HepG2 (cell line): ENCODE results near the gene CALR. TPM values are rescaled to one million over a fixed set of nuclear protein-coding genes. Genes with fewer than 3 reads are reported as not detected.
A peak's percentile ranks its signal among the peaks of the same experiment; 100 is the strongest.

ENCODE experiments used
- ADNP ChIP-seq: sonication (generic); formaldehyde crosslinking; IDR thresholded peaks from 2 replicates; pipeline ENCODE4 v1.4.0; 2020; ENCODE audit warnings: missing genetic modification reagents
- GTF2F1 ChIP-seq: fragments of 150-350 bp; IDR thresholded peaks from 2 replicates; pipeline ENCODE4 v1.6.1; 2014; ENCODE audit warnings: low read length
- MEIS1 ChIP-seq: sonication (generic); formaldehyde crosslinking; IDR thresholded peaks from 2 replicates; pipeline ENCODE4 v1.9.0; 2021; ENCODE audit warnings: mild to moderate bottlenecking, missing genetic modification reagents, moderate library complexity, borderline replicate concordance
- MLLT10 ChIP-seq: sonication (generic); formaldehyde crosslinking; IDR thresholded peaks from 2 replicates; pipeline ENCODE4 v1.4.0; 2020; ENCODE audit warnings: missing genetic modification reagents
- MTF1 ChIP-seq: sonication (generic); formaldehyde crosslinking; IDR thresholded peaks from 2 replicates; pipeline ENCODE4 v1.5.0; 2020; ENCODE audit warnings: missing genetic modification reagents
- MTF2 ChIP-seq: sonication (generic); formaldehyde crosslinking; IDR thresholded peaks from 2 replicates; pipeline ENCODE4 v1.5.0; 2020; ENCODE audit warnings: missing genetic modification reagents, borderline replicate concordance
- NFIB ChIP-seq: sonication (generic); formaldehyde crosslinking; IDR thresholded peaks from 2 replicates; pipeline ENCODE4 v1.9.0; 2021; ENCODE audit warnings: missing genetic modification reagents, mild to moderate bottlenecking, borderline replicate concordance
- PHF20 ChIP-seq: sonication (generic); formaldehyde crosslinking; IDR thresholded peaks from 2 replicates; pipeline ENCODE4 v1.5.0; 2020; ENCODE audit warnings: mild to moderate bottlenecking, missing genetic modification reagents
- PPARG ChIP-seq: conservative IDR thresholded peaks from 2 replicates; pipeline ENCODE4 v1.6.1; 2016; ENCODE audit warnings: missing biosample characterization, missing genetic modification reagents
- RAD21 ChIP-seq: fragments of 450-650 bp; formaldehyde crosslinking; IDR thresholded peaks from 2 replicates; pipeline ENCODE4 v1.5.0; 2020; ENCODE audit warnings: mild to moderate bottlenecking
- REXO4 ChIP-seq: sonication (generic); formaldehyde crosslinking; IDR thresholded peaks from 2 replicates; pipeline ENCODE4 v1.8.0; 2022; ENCODE audit warnings: missing genetic modification reagents, mild to moderate bottlenecking, borderline replicate concordance
- SNAPC2 ChIP-seq: sonication (generic); formaldehyde crosslinking; IDR thresholded peaks from 2 replicates; pipeline ENCODE4 v1.8.1; 2022; ENCODE audit warnings: mild to moderate bottlenecking, missing genetic modification reagents
- SOX5 ChIP-seq: IDR thresholded peaks from 2 replicates; pipeline ENCODE4 v1.6.1; 2016; ENCODE audit warnings: borderline replicate concordance
- ZFP62 ChIP-seq: sonication (generic); formaldehyde crosslinking; IDR thresholded peaks from 2 replicates; pipeline ENCODE4 v1.4.0; 2020; ENCODE audit warnings: missing genetic modification reagents
- ZFY ChIP-seq: sonication (generic); formaldehyde crosslinking; IDR thresholded peaks from 2 replicates; pipeline ENCODE4 v1.4.0; 2020; ENCODE audit warnings: missing genetic modification reagents
- ZMYM2 ChIP-seq: sonication (generic); formaldehyde crosslinking; IDR thresholded peaks from 2 replicates; pipeline ENCODE4 v1.8.0; 2022; ENCODE audit warnings: mild to moderate bottlenecking, missing genetic modification reagents
- ZNF160 ChIP-seq: sonication (generic); formaldehyde crosslinking; IDR thresholded peaks from 2 replicates; pipeline ENCODE4 v1.8.0; 2022; ENCODE audit warnings: mild to moderate bottlenecking, inconsistent platforms, missing genetic modification reagents
- ZNF180 ChIP-seq: sonication (generic); formaldehyde crosslinking; IDR thresholded peaks from 2 replicates; pipeline ENCODE4 v1.4.0; 2020; ENCODE audit warnings: low read depth, missing genetic modification reagents, borderline replicate concordance
- ZNF253 ChIP-seq: sonication (generic); formaldehyde crosslinking; IDR thresholded peaks from 2 replicates; pipeline ENCODE4 v1.8.0; 2022; ENCODE audit warnings: mild to moderate bottlenecking, missing genetic modification reagents, borderline replicate concordance
- ZNF556 ChIP-seq: sonication (generic); formaldehyde crosslinking; IDR thresholded peaks from 2 replicates; pipeline ENCODE4 v1.4.0; 2020; ENCODE audit warnings: mild to moderate bottlenecking, missing genetic modification reagents, borderline replicate concordance
- ZNF615 ChIP-seq: sonication (generic); formaldehyde crosslinking; IDR thresholded peaks from 2 replicates; pipeline ENCODE4 v1.5.0; 2020; ENCODE audit warnings: mild to moderate bottlenecking, missing genetic modification reagents, borderline replicate concordance
- ZNF629 ChIP-seq: sonication (generic); formaldehyde crosslinking; conservative IDR thresholded peaks from 2 replicates; pipeline ENCODE4 v1.5.0; 2020; ENCODE audit warnings: missing genetic modification reagents
- ZNF788 ChIP-seq: sonication (generic); formaldehyde crosslinking; IDR thresholded peaks from 2 replicates; pipeline ENCODE4 v1.5.0; 2020; ENCODE audit warnings: mild to moderate bottlenecking, missing genetic modification reagents, borderline replicate concordance
- ZSCAN20 ChIP-seq: sonication (generic); formaldehyde crosslinking; IDR thresholded peaks from 2 replicates; pipeline ENCODE4 v1.4.0; 2020; ENCODE audit warnings: missing genetic modification reagents, mild to moderate bottlenecking, borderline replicate concordance
- polyA plus RNA-seq, 8 experiments: library from polyadenylated mRNA; depleted of rRNA in 3 of 8; stranded (reverse) in 7 of 8; unstranded in 1 of 8; fragments of >200 nt; fragmentation: Illumina TruSeq in 4 of 8; extraction: Trizol in 4 of 8; gene quantifications; 2 replicates each; pipeline versions ENCODE4 v1.2.1 to v1.2.3, GENCODE V29; 2011 to 2016; ENCODE audit warnings: low read depth in 4 of 8, missing spikeins in 1 of 8, mixed read lengths in 1 of 8; ENCODE audit not compliant: insufficient read depth in 1 of 8
- total RNA-seq, 5 experiments: library from RNA; depleted of rRNA; stranded (reverse); fragments of >200 nt; fragmentation: Illumina TruSeq; extraction: Trizol; gene quantifications; 2 replicates each; pipeline ENCODE4 v1.2.3, GENCODE V29; 2016; ENCODE audit warnings: low read depth in 1 of 5
- TF ChIP-seq, protein P1 (sequence below): sonication (generic); formaldehyde crosslinking; conservative IDR thresholded peaks from 2 replicates; pipeline ENCODE4 v1.4.0; 2020; ENCODE audit warnings: missing genetic modification reagents
- TF ChIP-seq, protein P2 (sequence below), 2 experiments: fragments of 450-650 bp in 1 of 2; sonication (generic) in 1 of 2; formaldehyde crosslinking; IDR thresholded peaks; 2 replicates each; pipeline versions ENCODE4 v1.5.0 to v1.8.0; 2020 to 2022; ENCODE audit warnings: mild to moderate bottlenecking in 1 of 2, missing genetic modification reagents in 1 of 2
- TF ChIP-seq, protein P3 (sequence below): sonication (generic); formaldehyde crosslinking; IDR thresholded peaks from 2 replicates; pipeline ENCODE4 v1.4.0; 2020; ENCODE audit warnings: missing genetic modification reagents

Gene CALR
- total and polyA plus RNA-seq, 2 of the 13 experiments (the other 11 are each of a cell fraction or from before 2014, with no cell fraction given), result 898 to 934 TPM

DNA sequence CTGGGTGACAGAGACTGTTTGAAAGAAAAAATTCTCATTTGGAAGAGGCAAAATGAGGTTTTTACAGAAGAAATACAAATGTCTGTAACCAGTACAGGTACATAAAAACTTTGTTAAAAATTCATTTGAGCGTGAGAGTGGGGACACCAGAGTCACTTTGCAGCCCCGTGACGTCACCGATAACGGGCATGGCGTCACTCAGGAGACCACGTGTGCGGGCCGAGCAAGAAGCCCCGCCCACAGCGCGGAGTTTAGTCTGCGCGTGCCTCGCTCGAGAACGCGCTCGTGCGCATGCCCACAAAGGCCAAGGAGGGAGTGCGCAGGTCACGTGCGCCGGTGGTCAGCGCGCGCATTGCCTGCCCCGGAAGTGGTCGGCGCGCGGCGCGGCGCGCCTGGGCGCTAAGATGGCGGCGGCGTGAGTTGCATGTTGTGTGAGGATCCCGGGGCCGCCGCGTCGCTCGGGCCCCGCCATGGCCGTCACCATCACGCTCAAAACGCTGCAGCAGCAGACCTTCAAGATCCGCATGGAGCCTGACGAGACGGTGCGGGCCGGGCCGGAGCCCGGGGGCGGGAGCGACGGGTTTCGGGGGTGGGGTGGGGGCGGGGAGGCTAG lies 7.2 kb downstream of the CALR start, which contains the start of gene RAD23A (continued):
- peak; percentile 34; the same call in 1 of the 2 replicates for TF ChIP-seq PPARG (CRISPR knock-in tag)
- no peak for TF ChIP-seq SNAPC2 (CRISPR knock-in tag)
- TF ChIP-seq, protein P1, sequence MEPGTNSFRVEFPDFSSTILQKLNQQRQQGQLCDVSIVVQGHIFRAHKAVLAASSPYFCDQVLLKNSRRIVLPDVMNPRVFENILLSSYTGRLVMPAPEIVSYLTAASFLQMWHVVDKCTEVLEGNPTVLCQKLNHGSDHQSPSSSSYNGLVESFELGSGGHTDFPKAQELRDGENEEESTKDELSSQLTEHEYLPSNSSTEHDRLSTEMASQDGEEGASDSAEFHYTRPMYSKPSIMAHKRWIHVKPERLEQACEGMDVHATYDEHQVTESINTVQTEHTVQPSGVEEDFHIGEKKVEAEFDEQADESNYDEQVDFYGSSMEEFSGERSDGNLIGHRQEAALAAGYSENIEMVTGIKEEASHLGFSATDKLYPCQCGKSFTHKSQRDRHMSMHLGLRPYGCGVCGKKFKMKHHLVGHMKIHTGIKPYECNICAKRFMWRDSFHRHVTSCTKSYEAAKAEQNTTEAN (CRISPR knock-in tag), result peak; percentile 78
- no peak for TF ChIP-seq ZSCAN20 (CRISPR knock-in tag)
- 0 out of 2 replicates have a peak, but pooled peaks have one; percentile 35 for TF ChIP-seq MEIS1 (CRISPR knock-in tag)
- TF ChIP-seq MLLT10 (CRISPR knock-in tag), result no peak
- peak; percentile 79 for TF ChIP-seq ZFY (CRISPR knock-in tag)
- TF ChIP-seq, protein P2, sequence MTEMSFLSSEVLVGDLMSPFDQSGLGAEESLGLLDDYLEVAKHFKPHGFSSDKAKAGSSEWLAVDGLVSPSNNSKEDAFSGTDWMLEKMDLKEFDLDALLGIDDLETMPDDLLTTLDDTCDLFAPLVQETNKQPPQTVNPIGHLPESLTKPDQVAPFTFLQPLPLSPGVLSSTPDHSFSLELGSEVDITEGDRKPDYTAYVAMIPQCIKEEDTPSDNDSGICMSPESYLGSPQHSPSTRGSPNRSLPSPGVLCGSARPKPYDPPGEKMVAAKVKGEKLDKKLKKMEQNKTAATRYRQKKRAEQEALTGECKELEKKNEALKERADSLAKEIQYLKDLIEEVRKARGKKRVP (CRISPR knock-in tag; IDR thresholded peaks at IDR 0.05), result no peak
- TF ChIP-seq ZMYM2 (CRISPR knock-in tag), result peak; percentile 81; the same call in 1 of the 2 replicates
- TF ChIP-seq GTF2F1, result 0 out of 2 replicates have a peak, but pooled peaks have one; percentile 63
- TF ChIP-seq SOX5 (CRISPR knock-in tag), result peak; percentile 47; the same call in 1 of the 2 replicates
- TF ChIP-seq ZNF556 (CRISPR knock-in tag), result 0 out of 2 replicates have a peak, but pooled peaks have one; percentile 31
- no peak for TF ChIP-seq REXO4 (CRISPR knock-in tag)
- TF ChIP-seq ZNF788, result peak; percentile 92; the same call in 1 of the 2 replicates
- 0 out of 2 replicates have a peak, but pooled peaks have one; percentile 54 for TF ChIP-seq MTF1 (CRISPR knock-in tag)
- TF ChIP-seq ZNF160 (CRISPR knock-in tag), result peak; percentile 48; the same call in 1 of the 2 replicates
- no peak for TF ChIP-seq NFIB
- TF ChIP-seq, protein P3, sequence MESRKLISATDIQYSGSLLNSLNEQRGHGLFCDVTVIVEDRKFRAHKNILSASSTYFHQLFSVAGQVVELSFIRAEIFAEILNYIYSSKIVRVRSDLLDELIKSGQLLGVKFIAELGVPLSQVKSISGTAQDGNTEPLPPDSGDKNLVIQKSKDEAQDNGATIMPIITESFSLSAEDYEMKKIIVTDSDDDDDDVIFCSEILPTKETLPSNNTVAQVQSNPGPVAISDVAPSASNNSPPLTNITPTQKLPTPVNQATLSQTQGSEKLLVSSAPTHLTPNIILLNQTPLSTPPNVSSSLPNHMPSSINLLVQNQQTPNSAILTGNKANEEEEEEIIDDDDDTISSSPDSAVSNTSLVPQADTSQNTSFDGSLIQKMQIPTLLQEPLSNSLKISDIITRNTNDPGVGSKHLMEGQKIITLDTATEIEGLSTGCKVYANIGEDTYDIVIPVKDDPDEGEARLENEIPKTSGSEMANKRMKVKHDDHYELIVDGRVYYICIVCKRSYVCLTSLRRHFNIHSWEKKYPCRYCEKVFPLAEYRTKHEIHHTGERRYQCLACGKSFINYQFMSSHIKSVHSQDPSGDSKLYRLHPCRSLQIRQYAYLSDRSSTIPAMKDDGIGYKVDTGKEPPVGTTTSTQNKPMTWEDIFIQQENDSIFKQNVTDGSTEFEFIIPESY (CRISPR knock-in tag), result no peak
- peak; percentile 61 for TF ChIP-seq RAD21 (CRISPR knock-in tag)
- TF ChIP-seq ADNP (CRISPR knock-in tag), result no peak
- TF ChIP-seq PHF20 (CRISPR knock-in tag), result peak; percentile 90
- TF ChIP-seq ZNF180 (CRISPR knock-in tag), result 0 out of 2 replicates have a peak, but pooled peaks have one; percentile 43
- no peak for TF ChIP-seq MTF2 (CRISPR knock-in tag)
- 0 out of 2 replicates have a peak, but pooled peaks have one; percentile 27 for TF ChIP-seq ZNF629 (CRISPR knock-in tag)
- no peak for TF ChIP-seq ZFP62 (CRISPR knock-in tag)
- TF ChIP-seq ZNF253, result no peak
- TF ChIP-seq ZNF615, result no peak
